GM12878 (cell line): ENCODE data around the gene GRIN2A. TPM values are rescaled to one million over a fixed set of nuclear protein-coding genes. Genes with fewer than 3 reads are reported as not detected.
A peak's percentile ranks its signal among the peaks of the same experiment; 100 is the strongest.

Experiments used
- ATAC-seq: fragments of 200-7000 bp; cut with Tn5 transposase; 3 replicates; pipeline ENCODE4 v1.9.1; 2020; ENCODE audit warnings: mild to moderate bottlenecking, moderate library complexity
- BruUV-seq: library from RNA; stranded (reverse); fragments of 400-500 nt; replicated peaks from 2 replicates; lab custom pipeline; 2021; lab: Mats Ljungman, UMichigan
- CTCF ChIA-PET: fragments of 300-600 bp; sonication (Branson Sonifier 250); formaldehyde crosslinking; extraction: SDS; loops from one replicate; lab custom pipeline; 2021; ENCODE audit warnings: inconsistent platforms; lab: Yijun Ruan, JAX
- POLR2A ChIA-PET: fragments of 350-600 bp; formaldehyde crosslinking; extraction: SDS; loops from one replicate; lab custom pipeline; 2021; ENCODE audit warnings: inconsistent platforms; lab: Charles Lee
- RAD21 ChIA-PET: fragments of 300-600 bp; sonication (Branson Sonifier 250); formaldehyde crosslinking; loops from one replicate; lab custom pipeline; 2023; ENCODE audit warnings: antibody characterized with exemption; ENCODE audit not compliant: unreplicated experiment; lab: Charles Lee
- SMC1A ChIA-PET: fragments of 300-600 bp; sonication (Branson Sonifier 250); formaldehyde crosslinking; loops from one replicate; lab custom pipeline; 2023; ENCODE audit not compliant: unreplicated experiment, uncharacterized antibody; lab: Charles Lee
- DNase-seq: peaks from one replicate; pipeline ENCODE4 v3.0.0-alpha.2; 2011; ENCODE audit warnings: low read depth, low spot score
- FAIRE-seq: peaks from 3 replicates; lab custom pipeline; 2011; peaks lifted over from hg19 to GRCh38; lab: Jason Lieb, UNC
- H2AFZ ChIP-seq: 2 replicates; pipeline ENCODE4 v1.6.0; 2011; ENCODE audit warnings: low read depth, low read length, control low read depth; ENCODE audit not compliant: control insufficient read depth
- H3K27ac ChIP-seq: 2 replicates; pipeline ENCODE4 v1.5.1; 2011; ENCODE audit warnings: control low read depth; ENCODE audit not compliant: control insufficient read depth, insufficient read depth
- H3K27me3 ChIP-seq, 2 experiments: replicated peaks in 1 of 2; 2 replicates each; pipeline versions ENCODE4 v1.6.0 to v1.6.1; 2011; ENCODE audit warnings: low read length in 1 of 2; ENCODE audit not compliant: control insufficient read depth in 2 of 2, insufficient read depth in 2 of 2
- H3K36me3 ChIP-seq, 2 experiments: 2 replicates each; pipeline ENCODE4 v1.5.1; 2011; ENCODE audit warnings: low read length in 1 of 2; ENCODE audit not compliant: control insufficient read depth in 2 of 2, insufficient read depth in 2 of 2
- H3K4me1 ChIP-seq: 2 replicates; pipeline ENCODE4 v1.6.1; 2011; ENCODE audit warnings: mild to moderate bottlenecking, low read length, moderate library complexity, mixed read lengths; ENCODE audit not compliant: control insufficient read depth, insufficient read depth
- H3K4me2 ChIP-seq: 2 replicates; pipeline ENCODE4 v1.6.0; 2011; ENCODE audit warnings: control low read depth; ENCODE audit not compliant: control insufficient read depth, insufficient read depth
- H3K4me3 ChIP-seq: fragments of 200-600 bp; sonication (generic); 2 replicates; pipeline ENCODE4 v1.5.1; 2016
- H3K79me2 ChIP-seq: 2 replicates; pipeline ENCODE4 v1.6.0; 2011; ENCODE audit warnings: low read length; ENCODE audit not compliant: control insufficient read depth, insufficient read depth
- H3K9ac ChIP-seq: 2 replicates; pipeline ENCODE4 v1.8.0; 2011; ENCODE audit warnings: low read length, control low read depth, mixed read lengths; ENCODE audit not compliant: control insufficient read depth, insufficient read depth
- H3K9me3 ChIP-seq: replicated peaks from 3 replicates; pipeline ENCODE4 v1.5.1; 2011; ENCODE audit warnings: mild to moderate bottlenecking, low read length; ENCODE audit not compliant: control insufficient read depth, insufficient read depth
- H4K20me1 ChIP-seq: 2 replicates; pipeline ENCODE4 v1.6.0; 2011; ENCODE audit not compliant: control insufficient read depth, insufficient read depth
- ATF7 ChIP-seq: fragments of 450-650 bp; IDR thresholded peaks from 2 replicates; pipeline ENCODE4 v1.6.1; 2016; ENCODE audit warnings: low read depth, mild to moderate bottlenecking
- BCL11A ChIP-seq: IDR thresholded peaks from 2 replicates; pipeline ENCODE4 v1.6.1; 2011; ENCODE audit warnings: low read depth, low read length
- CBX3 ChIP-seq: fragments of 200-600 bp; sonication (generic); IDR thresholded peaks from 2 replicates; pipeline ENCODE4 v1.6.1; 2016; ENCODE audit warnings: low read depth, borderline replicate concordance
- DPF2 ChIP-seq: fragments of 450-650 bp; IDR thresholded peaks from 2 replicates; pipeline ENCODE4 v1.6.1; 2017; ENCODE audit warnings: mild to moderate bottlenecking
- EED ChIP-seq: sonication (generic); IDR thresholded peaks from 2 replicates; pipeline ENCODE4 v1.6.1; 2016; ENCODE audit warnings: antibody characterized with exemption, low read depth
- EGR1 ChIP-seq, 2 experiments: IDR thresholded peaks; 1 replicate in 1 of 2; 2 replicates in 1 of 2; pipeline ENCODE4 v1.6.1; 2011 to 2012; ENCODE audit warnings: low read depth in 2 of 2, low read length in 2 of 2, borderline replicate concordance in 1 of 2, mild to moderate bottlenecking in 1 of 2, moderate library complexity in 1 of 2
- HDGF ChIP-seq: fragments of 450-650 bp; IDR thresholded peaks from 2 replicates; pipeline ENCODE4 v1.6.1; 2016; ENCODE audit warnings: antibody characterized with exemption
- LARP7 ChIP-seq: fragments of 450-650 bp; IDR thresholded peaks from 2 replicates; pipeline ENCODE4 v1.6.1; 2017; ENCODE audit warnings: mild to moderate bottlenecking
- MYC ChIP-seq: IDR thresholded peaks from 2 replicates; pipeline ENCODE4 v1.6.1; 2011; ENCODE audit warnings: mild to moderate bottlenecking, low read length, moderate library complexity, inconsistent platforms; ENCODE audit not compliant: insufficient read depth, insufficient replicate concordance, insufficient read length, severe bottlenecking
- NFYB ChIP-seq: IDR thresholded peaks from 2 replicates; pipeline ENCODE4 v1.6.1; 2011; ENCODE audit warnings: low read depth, mild to moderate bottlenecking, low read length, improper control_type of control experiment, moderate library complexity; ENCODE audit not compliant: insufficient read depth
- NR2C2 ChIP-seq: IDR thresholded peaks from 2 replicates; pipeline ENCODE4 v1.6.1; 2011; ENCODE audit warnings: borderline replicate concordance, low read depth; ENCODE audit not compliant: control insufficient read depth, insufficient read length
- POLR2AphosphoS2 ChIP-seq: IDR thresholded peaks from 2 replicates; pipeline ENCODE4 v1.6.1; 2011; ENCODE audit warnings: low read depth, mild to moderate bottlenecking, low read length, improper control_type of control experiment, moderate library complexity
- RFX5 ChIP-seq: IDR thresholded peaks from 2 replicates; pipeline ENCODE4 v1.6.1; 2011; ENCODE audit warnings: low read depth, low read length, improper control_type of control experiment
- SMC3 ChIP-seq: IDR thresholded peaks from 2 replicates; pipeline ENCODE4 v1.6.1; 2011; ENCODE audit warnings: low read length, improper control_type of control experiment, borderline replicate concordance
- SUZ12 ChIP-seq: fragments of 200-600 bp; sonication (generic); IDR thresholded peaks from one replicate; pipeline ENCODE4 v1.6.1; 2018; ENCODE audit warnings: antibody characterized with exemption, mild to moderate bottlenecking; ENCODE audit not compliant: unreplicated experiment
- ZNF207 ChIP-seq: fragments of 450-650 bp; IDR thresholded peaks from 2 replicates; pipeline ENCODE4 v1.6.1; 2014; ENCODE audit warnings: antibody characterized with exemption, mild to moderate bottlenecking, borderline replicate concordance
- ZNF274 ChIP-seq: IDR thresholded peaks from one replicate; pipeline ENCODE4 v1.8.0; 2011; ENCODE audit not compliant: insufficient read length, insufficient read depth
- ZSCAN29 ChIP-seq: fragments of 450-650 bp; IDR thresholded peaks from 2 replicates; pipeline ENCODE4 v1.6.1; 2017; ENCODE audit warnings: mild to moderate bottlenecking, moderate library complexity
- WGBS: methylation state at CpG from one replicate; pipeline ENCODE4 v1.1.6; 2016; ENCODE audit warnings: low lambda C conversion rate; ENCODE audit not compliant: insufficient replicate concordance, insufficient coverage; ENCODE audit errors: missing lambda C conversion rate; 5-methylcytosine and 5-hydroxymethylcytosine counted together
- in situ Hi-C: fragments of 300-500 bp; cut with MboI; formaldehyde crosslinking; loops from 9 replicates; pipeline ENCODE4 v1.14.3; 2018; ENCODE audit warnings: mixed read lengths
- intact Hi-C: fragments of 100-400 bp; cut with micrococcal nuclease; formaldehyde crosslinking; loops from one replicate; pipeline ENCODE4 v1.14.2; 2022; ENCODE audit not compliant: unreplicated experiment
- polyA plus RNA-seq, 11 experiments: library from polyadenylated mRNA; depleted of rRNA in 4 of 11; unstranded in 6 of 11; stranded (reverse) in 5 of 11; fragments of >200 nt; fragmentation: Nextera tagmentation in 4 of 11; fragmentation: Illumina TruSeq in 1 of 11; extraction: Ambion mirVana in 4 of 11; extraction: Trizol in 1 of 11; gene quantifications; 1 replicate in 1 of 11; 2 replicates in 10 of 11; pipeline versions ENCODE4 v1.2.1 to v1.2.3, GENCODE V29; 2011 to 2016; ENCODE audit warnings: inconsistent platforms in 2 of 11, missing spikeins in 2 of 11, low read depth in 1 of 11
- total RNA-seq, 4 experiments: library from RNA; depleted of rRNA in 3 of 4; stranded (reverse); fragments of >200 nt in 3 of 4; fragmentation: Illumina TruSeq in 1 of 4; extraction: Trizol in 1 of 4; gene quantifications; 2 replicates each; pipeline versions ENCODE4 v1.2.1 to v1.2.3, GENCODE V29; 2013 to 2021
- TF ChIP-seq, protein P1 (sequence below): IDR thresholded peaks from 2 replicates; pipeline ENCODE4 v1.6.1; 2011; ENCODE audit warnings: borderline replicate concordance, low read depth, mild to moderate bottlenecking, moderate library complexity, low read length; ENCODE audit not compliant: insufficient read depth, poor library complexity, severe bottlenecking
- TF ChIP-seq, protein P2 (sequence below): IDR thresholded peaks from 2 replicates; pipeline ENCODE4 v1.6.1; 2011; ENCODE audit warnings: borderline replicate concordance, low read depth, mild to moderate bottlenecking, moderate library complexity, mixed read lengths, low read length; ENCODE audit not compliant: insufficient read depth; ENCODE audit errors: extremely low read length

Gene GRIN2A
- total and polyA plus RNA-seq, 10 of the 15 experiments (the other 5 are each of a cell fraction or from before 2014, with no cell fraction given): 2.4 to 13.3 (median 7.3) TPM

DNA sequence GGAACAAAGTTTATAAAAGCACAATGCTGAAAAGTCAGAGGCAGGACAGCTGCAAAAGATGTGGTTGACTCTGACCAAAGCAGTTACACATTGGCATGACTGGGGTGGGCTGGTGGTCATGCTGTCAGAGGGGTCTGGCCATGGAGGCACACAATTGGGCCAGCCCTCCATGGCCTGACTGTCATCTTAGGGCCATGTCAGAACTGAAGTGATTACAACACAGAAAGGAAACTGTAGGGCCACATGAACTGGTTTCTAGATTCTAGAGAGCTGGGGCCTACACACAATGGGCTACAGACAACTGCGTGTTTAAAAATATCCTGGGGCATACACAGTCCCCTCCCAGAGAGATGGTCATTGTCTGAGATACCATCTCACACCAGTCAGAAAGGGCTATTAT lies 380.6 kb downstream of the GRIN2A start (continued):
- TF ChIP-seq EGR1 (IDR thresholded peaks at IDR 0.05; ENCODE audit: borderline replicate concordance in 1 of 2, low read depth in 2 of 2, low read length in 2 of 2) (no peak), EED (peak; percentile 50; the same call in 1 of the 2 replicates), NFYB (no peak)

GRCh38 chr16:9800186-9800738 lies 382.0 kb downstream of the GRIN2A start:
- ChIA-PET POLR2A (interaction anchor here (0.6 kb wide), 1 partner anchor 743 kb away, joined by 5 read pairs; no protein-coding TSS in a partner anchor), CTCF (no interaction called here), SMC1A (no interaction called here), RAD21 (no interaction called here)
- intact Hi-C loops: no loop called here
- ATAC-seq (no peak), FAIRE-seq (no peak), DNase-seq (no peak)
- Histone ChIP-seq H3K4me2 (no peak overlapping the region), H3K27me3 (no peaks in the 10 kb centered on the region), H3K36me3 (no peaks in the 10 kb centered on the region; a peak in 1 of 4 replicates), H3K27ac (no peak overlapping the region), H3K4me3 (no peak overlapping the region), H3K4me1 (peaks cover 2% of the 10 kb centered on the region; the same call in 1 of the 2 replicates), H3K9ac (no peak overlapping the region), H4K20me1 (no peaks in the 10 kb centered on the region), H2AFZ (no peak overlapping the region), H3K79me2 (no peaks in the 10 kb centered on the region), H3K9me3 (no peaks in the 10 kb centered on the region; the same call in 2 of the 3 replicates)
- 45% methylated on average over 6 of the region's 6 CpGs for WGBS
- no peak for TF ChIP-seq BCL11A
- no peak for TF ChIP-seq LARP7
- no peak for TF ChIP-seq DPF2
- TF ChIP-seq, protein P1, sequence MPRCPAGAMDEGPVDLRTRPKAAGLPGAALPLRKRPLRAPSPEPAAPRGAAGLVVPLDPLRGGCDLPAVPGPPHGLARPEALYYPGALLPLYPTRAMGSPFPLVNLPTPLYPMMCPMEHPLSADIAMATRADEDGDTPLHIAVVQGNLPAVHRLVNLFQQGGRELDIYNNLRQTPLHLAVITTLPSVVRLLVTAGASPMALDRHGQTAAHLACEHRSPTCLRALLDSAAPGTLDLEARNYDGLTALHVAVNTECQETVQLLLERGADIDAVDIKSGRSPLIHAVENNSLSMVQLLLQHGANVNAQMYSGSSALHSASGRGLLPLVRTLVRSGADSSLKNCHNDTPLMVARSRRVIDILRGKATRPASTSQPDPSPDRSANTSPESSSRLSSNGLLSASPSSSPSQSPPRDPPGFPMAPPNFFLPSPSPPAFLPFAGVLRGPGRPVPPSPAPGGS: no peak
- no peak for TF ChIP-seq SMC3
- no peak for TF ChIP-seq NR2C2
- TF ChIP-seq POLR2AphosphoS2: no peak
- no peak for TF ChIP-seq ZNF207
- TF ChIP-seq, protein P2, sequence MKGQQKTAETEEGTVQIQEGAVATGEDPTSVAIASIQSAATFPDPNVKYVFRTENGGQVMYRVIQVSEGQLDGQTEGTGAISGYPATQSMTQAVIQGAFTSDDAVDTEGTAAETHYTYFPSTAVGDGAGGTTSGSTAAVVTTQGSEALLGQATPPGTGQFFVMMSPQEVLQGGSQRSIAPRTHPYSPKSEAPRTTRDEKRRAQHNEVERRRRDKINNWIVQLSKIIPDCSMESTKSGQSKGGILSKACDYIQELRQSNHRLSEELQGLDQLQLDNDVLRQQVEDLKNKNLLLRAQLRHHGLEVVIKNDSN: no peak
- TF ChIP-seq ZSCAN29: no peak
- no peak for TF ChIP-seq ATF7
- no peak for TF ChIP-seq SUZ12
- no peak for TF ChIP-seq CBX3
- TF ChIP-seq ZNF274: no peak
- no peak for TF ChIP-seq MYC
- no peak for TF ChIP-seq EGR1 (IDR thresholded peaks at IDR 0.05; ENCODE audit: borderline replicate concordance in 1 of 2, low read depth in 2 of 2, low read length in 2 of 2)
- TF ChIP-seq HDGF: no peak
- no peak for TF ChIP-seq RFX5
- no TSS peak for BruUV-seq
- in situ Hi-C loops: no loop called here
